NCI-H510A treated with DMSO at 0.1 percent for 48 hours (cell line): ENCODE results near the gene TPGS2.
A peak's percentile ranks its signal among the peaks of the same experiment; 100 is the strongest.
"Not testable (repeated sequence)": the region's sequence is repeated elsewhere in the genome, so short reads cannot be mapped to it uniquely, and the experiment has no call there.

Experiments used
- DNase-seq: peaks from one replicate; lab custom pipeline; 2025; lab: John Stamatoyannopoulos, UW

Gene TPGS2

GRCh38 chr18:36821681-36822080 is 7.1 kb downstream of the TPGS2 start:
- DNase-seq = no peak

GRCh38 chr18:36819621-36820020 is 9.2 kb downstream of the TPGS2 start:
- DNase-seq = no peak

- no peak for DNase-seq
Observed at GRCh38 chr18:36818652-36819051, 10.2 kb downstream of the TPGS2 start.

- DNase-seq = no peak
Observed at GRCh38 chr18:36817039-36817438, 11.8 kb downstream of the TPGS2 start.

GRCh38 chr18:36816096-36816495 is 12.7 kb downstream of the TPGS2 start:
- not testable (repeated sequence) for DNase-seq

GRCh38 chr18:36814994-36815393 is 13.8 kb downstream of the TPGS2 start:
- DNase-seq = no peak

GRCh38 chr18:36813824-36814223 is 15.0 kb downstream of the TPGS2 start:
- no peak for DNase-seq

GRCh38 chr18:36813101-36813775 is 15.6 kb downstream of the TPGS2 start:
- DNase-seq = no peak

GRCh38 chr18:36812678-36813077 is 16.1 kb downstream of the TPGS2 start:
- no peak for DNase-seq

- no peak for DNase-seq
Observed at GRCh38 chr18:36811955-36812354, 16.8 kb downstream of the TPGS2 start.

- DNase-seq = no peak
Observed at GRCh38 chr18:36811430-36811829, 17.4 kb downstream of the TPGS2 start.

GRCh38 chr18:36809590-36810381 is 19.0 kb downstream of the TPGS2 start:
- DNase-seq = peak; percentile 96

- no peak for DNase-seq
Observed at GRCh38 chr18:36808681-36809080, 20.1 kb downstream of the TPGS2 start.

- DNase-seq = no peak
Observed at GRCh38 chr18:36805105-36805504, 23.7 kb downstream of the TPGS2 start.

GRCh38 chr18:36798738-36799473 is 29.9 kb downstream of the TPGS2 start:
- no peak for DNase-seq

GRCh38 chr18:36792634-36793283 is 36.0 kb downstream of the TPGS2 start:
- DNase-seq = no peak

- no peak for DNase-seq
Observed at GRCh38 chr18:36786686-36787085, 42.1 kb downstream of the TPGS2 start.

GRCh38 chr18:36783792-36784191 is 45.0 kb downstream of the TPGS2 start:
- DNase-seq = no peak

- no peak for DNase-seq
Observed at GRCh38 chr18:36782710-36783109, 46.1 kb downstream of the TPGS2 start.

- DNase-seq = no peak
Observed at GRCh38 chr18:36780748-36781147, 48.1 kb downstream of the TPGS2 start.

- DNase-seq = no peak
Observed at GRCh38 chr18:36777566-36777965, 51.2 kb downstream of the TPGS2 start.

- DNase-seq = no peak
Observed at GRCh38 chr18:36776650-36777049, 52.2 kb downstream of the TPGS2 start.
